KMS-11 (cell line): Measurements from ENCODE around the gene ZCCHC10.
"Not testable (repeated sequence)": the region's sequence is repeated elsewhere in the genome, so short reads cannot be mapped to it uniquely, and the experiment has no call there.

ENCODE experiments used
- H2AFZ ChIP-seq: fragments of 200-600 bp; sonication (generic); 2 replicates; pipeline ENCODE4 v1.6.1; 2016; ENCODE audit warnings: antibody characterized with exemption, mixed run types, low read depth
- H3K27ac ChIP-seq: fragments of 200-600 bp; sonication (generic); 2 replicates; pipeline ENCODE4 v1.6.1; 2016; ENCODE audit warnings: mild to moderate bottlenecking, mixed run types
- H3K27me3 ChIP-seq: fragments of 200-600 bp; sonication (generic); 2 replicates; pipeline ENCODE4 v1.6.1; 2017; ENCODE audit warnings: mild to moderate bottlenecking, low read depth, mixed run types, moderate library complexity; ENCODE audit not compliant: insufficient read depth
- H3K36me3 ChIP-seq: fragments of 200-600 bp; sonication (generic); 2 replicates; pipeline ENCODE4 v1.6.1; 2017; ENCODE audit warnings: mild to moderate bottlenecking, mixed run types; ENCODE audit not compliant: insufficient read depth
- H3K4me1 ChIP-seq: fragments of 200-600 bp; sonication (generic); 2 replicates; pipeline ENCODE4 v1.6.1; 2016; ENCODE audit warnings: mild to moderate bottlenecking, low read depth, mixed run types; ENCODE audit not compliant: poor library complexity, severe bottlenecking
- H3K4me2 ChIP-seq: fragments of 200-600 bp; sonication (generic); 2 replicates; pipeline ENCODE4 v1.7.0; 2016; ENCODE audit warnings: mild to moderate bottlenecking, mixed run types
- H3K4me3 ChIP-seq: fragments of 200-600 bp; sonication (generic); IDR thresholded peaks from 2 replicates; pipeline ENCODE4 v1.6.1; 2017; ENCODE audit warnings: low read depth, low read length, mixed read lengths; ENCODE audit not compliant: insufficient read depth
- H3K79me2 ChIP-seq: fragments of 200-600 bp; sonication (generic); 2 replicates; pipeline ENCODE4 v1.6.1; 2016; ENCODE audit warnings: low read depth, mixed run types; ENCODE audit not compliant: insufficient read depth
- H3K9ac ChIP-seq: fragments of 200-600 bp; sonication (generic); 2 replicates; pipeline ENCODE4 v1.6.1; 2016; ENCODE audit warnings: mild to moderate bottlenecking, mixed run types
- H4K20me1 ChIP-seq: fragments of 200-600 bp; sonication (generic); 2 replicates; pipeline ENCODE4 v1.6.1; 2016; ENCODE audit warnings: mild to moderate bottlenecking, mixed run types; ENCODE audit not compliant: insufficient read depth
- CTCF ChIP-seq: fragments of 200-600 bp; sonication (generic); conservative IDR thresholded peaks from 2 replicates; pipeline ENCODE4 v1.6.1; 2017; ENCODE audit warnings: low read depth, mild to moderate bottlenecking, antibody characterized with exemption, low read length, moderate library complexity, mixed read lengths

The ZCCHC10 gene

GRCh38 chr5:132963171-132964104 is 62.9 kb downstream of the ZCCHC10 start, which contains the start of gene AFF4:
TSS of gene AFF4 (minus strand) at chr5:132963634. CDS start at chr5:132937189, 26,445 bp downstream.
- Histone ChIP-seq H3K4me2 (peak within 1 kb of the TSS; percentile 93), H3K79me2 (peaks cover 46% of the 10 kb centered on the region), H2AFZ (peak within 1 kb of the TSS; percentile 95), H3K27me3 (no peaks in the 10 kb centered on the region), H3K36me3 (no peaks in the 10 kb centered on the region), H4K20me1 (no peaks in the 10 kb centered on the region), H3K27ac (peak within 1 kb of the TSS; percentile 62), H3K9ac (peak within 1 kb of the TSS; percentile 70), H3K4me3 (no peak within 1 kb of the TSS), H3K4me1 (peaks cover 22% of the 10 kb centered on the region)
- TF ChIP-seq CTCF, result no peak

- Histone ChIP-seq H3K27ac (peak overlapping the region; percentile 62), H3K36me3 (no peaks in the 10 kb centered on the region), H3K79me2 (peaks cover 54% of the 10 kb centered on the region), H3K9ac (peak overlapping the region; percentile 70), H4K20me1 (no peaks in the 10 kb centered on the region), H3K4me3 (no peak overlapping the region), H3K4me2 (peak overlapping the region; percentile 93), H2AFZ (peak overlapping the region; percentile 95; the same call in 1 of the 2 replicates), H3K4me1 (peaks cover 23% of the 10 kb centered on the region), H3K27me3 (no peaks in the 10 kb centered on the region)
- no peak for TF ChIP-seq CTCF
These were observed 63.8 kb downstream of the ZCCHC10 start for GRCh38 chr5:132962429-132963021.

GRCh38 chr5:132961887-132962286 is 64.5 kb downstream of the ZCCHC10 start:
- H3K4me3 ChIP-seq, result no peak overlapping the region
- H3K36me3 ChIP-seq, result no peaks in the 10 kb centered on the region
- H3K4me2 ChIP-seq, result peak overlapping the region; percentile 93
- H3K4me1 ChIP-seq, result peaks cover 28% of the 10 kb centered on the region
- peak overlapping the region; percentile 62; the same call in 1 of the 2 replicates for H3K27ac ChIP-seq
- peak overlapping the region; percentile 70; the same call in 1 of the 2 replicates for H3K9ac ChIP-seq
- no peaks in the 10 kb centered on the region for H4K20me1 ChIP-seq
- no peak for TF ChIP-seq CTCF
- H3K27me3 ChIP-seq, result no peaks in the 10 kb centered on the region
- H3K79me2 ChIP-seq, result peaks cover 54% of the 10 kb centered on the region
- peak overlapping the region; percentile 95; the same call in 1 of the 2 replicates for H2AFZ ChIP-seq

GRCh38 chr5:132961123-132961815 is 65.1 kb downstream of the ZCCHC10 start:
- not testable (repeated sequence) for H3K9ac ChIP-seq, H3K4me3 ChIP-seq

GRCh38 chr5:132956166-132956799 is 70.1 kb downstream of the ZCCHC10 start:
- H3K27ac ChIP-seq, H3K9ac ChIP-seq, H3K4me3 ChIP-seq, H3K4me2 ChIP-seq, H3K27me3 ChIP-seq, H3K36me3 ChIP-seq, H2AFZ ChIP-seq, H4K20me1 ChIP-seq: not testable (repeated sequence)
- peaks cover 32% of the 10 kb centered on the region for H3K4me1 ChIP-seq
- H3K79me2 ChIP-seq, result peaks cover 48% of the 10 kb centered on the region

More at GRCh38 chr5:132961123-132961815, 65.1 kb downstream of the ZCCHC10 start:
- peak overlapping the region; percentile 93 for H3K4me2 ChIP-seq
- peaks cover 32% of the 10 kb centered on the region for H3K4me1 ChIP-seq
- H3K79me2 ChIP-seq, result peaks cover 54% of the 10 kb centered on the region
- H4K20me1 ChIP-seq, H3K36me3 ChIP-seq, H3K27me3 ChIP-seq, H3K27ac ChIP-seq, H2AFZ ChIP-seq: not testable (repeated sequence)
